ENCODE results near the gene ARID5B. TPM values are rescaled to one million over a fixed set of nuclear protein-coding genes. Genes with fewer than 3 reads are reported as not detected.
A peak's percentile ranks its signal among the peaks of the same experiment; 100 is the strongest.

Gene ARID5B
- total and polyA plus RNA-seq, 2 of the 4 experiments (the other 2 are of a cell fraction), result 41.0 to 125 TPM

- CTCF ChIA-PET, result interaction anchor here (1.3 kb wide), 1 partner anchor 37 kb away, joined by 4 read pairs; no protein-coding TSS in a partner anchor
- Histone ChIP-seq H2BK120ac (ENCODE audit: low read depth, low read length) (peak overlapping the region; percentile 84), H3K18ac (ENCODE audit: low read depth, low read length) (peak overlapping the region; percentile 90), H4K8ac (ENCODE audit: low read depth in 2 of 2, low read length in 2 of 2) (peak overlapping the region; percentile 36 to 75; a peak in 3 of 4 replicates), H3K79me1 (ENCODE audit: low read depth in 1 of 2, low read length in 2 of 2) (peaks cover 21 to 64% of the 10 kb centered on the region in 2 experiments), H3K4me1 (ENCODE audit: control insufficient read depth, insufficient read depth, low read length) (peaks cover 23% of the 10 kb centered on the region), H3K9ac (ENCODE audit: low read depth, low read length) (no peak overlapping the region), H3K23ac (ENCODE audit: low read depth, low read length) (peak overlapping the region; percentile 31), H2BK15ac (ENCODE audit: low read depth, low read length) (peak overlapping the region; percentile 78), H2AFZ (replicated peaks; ENCODE audit: low read length, poor library complexity) (no peak overlapping the region), H4K5ac (ENCODE audit: low read depth, low read length) (peak overlapping the region; percentile 89), H3K4me2 (ENCODE audit: low read depth, low read length) (peak overlapping the region; percentile 14), H3K14ac (replicated peaks; ENCODE audit: low read depth, low read length) (peak overlapping the region; percentile 82), H3K4ac (ENCODE audit: low read depth, low read length) (peak overlapping the region; percentile 66), H3K27me3 (ENCODE audit: control insufficient read depth, insufficient read depth, low read length) (no peaks in the 10 kb centered on the region), H2BK20ac (ENCODE audit: low read depth, low read length) (peak overlapping the region; percentile 63), H2BK5ac (ENCODE audit: low read depth, low read length, poor library complexity, severe bottlenecking) (peak overlapping the region; percentile 85), H3K9me3 (ENCODE audit: control insufficient read depth, insufficient read depth, low read length) (no peaks in the 10 kb centered on the region), H4K91ac (ENCODE audit: insufficient read depth, low read depth, low read length) (peak overlapping the region; percentile 82), H4K20me1 (ENCODE audit: insufficient read depth, low read length) (peaks cover 15% of the 10 kb centered on the region; the same call in 1 of the 2 replicates), H2AK5ac (ENCODE audit: low read depth, low read length) (peak overlapping the region; percentile 91), H3K4me3 (ENCODE audit: insufficient read depth, low read depth, low read length) (no peak overlapping the region), H3K36me3 (ENCODE audit: control insufficient read depth, insufficient read depth, low read length) (peaks cover 11% of the 10 kb centered on the region), H3K9me1 (ENCODE audit: insufficient read depth, low read length) (peaks cover 7% of the 10 kb centered on the region), H3K56ac (ENCODE audit: extremely low read depth, insufficient read depth, low read length) (peak overlapping the region; percentile 57; the same call in 1 of the 2 replicates), H2AK9ac (replicated peaks; ENCODE audit: low read depth, low read length, poor library complexity) (no peak overlapping the region), H3K27ac (ENCODE audit: insufficient read depth, low read length) (peak overlapping the region; percentile 89)
- peak; percentile 19 for ATAC-seq (ENCODE audit: low read depth)
- in situ Hi-C loops (cut with MboI; ENCODE audit: low sequenced_read_pairs) (no loop called here), intact Hi-C loops (cut with micrococcal nuclease) (loop anchor here (2.0 kb wide), 2 partner anchors 37 to 109 kb away; no protein-coding TSS in a partner anchor), dilution Hi-C loops (cut with HindIII; ENCODE audit: low sequenced_read_pairs, unreplicated experiment) (no loop called here)
- 60% methylated on average over 1 of the region's 3 CpGs; no CpG with 5 or more reads in 1 of the 2 experiments for WGBS, 2 experiments (ENCODE audit: extremely low coverage in 2 of 2, insufficient read length in 1 of 2)
- DNase-seq, result peak; percentile 35
- POLR2A ChIA-PET (ENCODE audit: unreplicated experiment), result interaction anchor here (0.5 kb wide), 1 partner anchor 1857 kb away, joined by 3 read pairs; no protein-coding TSS in a partner anchor
- no TSS peak for BruUV-seq (replicated peaks)
- TF ChIP-seq NFE2L2 (IDR thresholded peaks at IDR 0.05; ENCODE audit: low read depth, low read length), result no peak
- TF ChIP-seq CEBPB (IDR thresholded peaks at IDR 0.05; ENCODE audit: low read depth, low read length), result no peak
- TF ChIP-seq MXI1 (IDR thresholded peaks at IDR 0.05; ENCODE audit: borderline replicate concordance, low read depth, low read length), result no peak
- TF ChIP-seq MAFK (IDR thresholded peaks at IDR 0.05; ENCODE audit: low read depth, low read length), result no peak
- no peak for TF ChIP-seq BHLHE40 (IDR thresholded peaks at IDR 0.05; ENCODE audit: low read depth, low read length)
- TF ChIP-seq, protein P1, sequence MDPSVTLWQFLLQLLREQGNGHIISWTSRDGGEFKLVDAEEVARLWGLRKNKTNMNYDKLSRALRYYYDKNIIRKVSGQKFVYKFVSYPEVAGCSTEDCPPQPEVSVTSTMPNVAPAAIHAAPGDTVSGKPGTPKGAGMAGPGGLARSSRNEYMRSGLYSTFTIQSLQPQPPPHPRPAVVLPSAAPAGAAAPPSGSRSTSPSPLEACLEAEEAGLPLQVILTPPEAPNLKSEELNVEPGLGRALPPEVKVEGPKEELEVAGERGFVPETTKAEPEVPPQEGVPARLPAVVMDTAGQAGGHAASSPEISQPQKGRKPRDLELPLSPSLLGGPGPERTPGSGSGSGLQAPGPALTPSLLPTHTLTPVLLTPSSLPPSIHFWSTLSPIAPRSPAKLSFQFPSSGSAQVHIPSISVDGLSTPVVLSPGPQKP (IDR thresholded peaks at IDR 0.05; ENCODE audit: borderline replicate concordance, low read depth, low read length), result no peak
- TF ChIP-seq RCOR1 (IDR thresholded peaks at IDR 0.05; ENCODE audit: insufficient replicate concordance, low read length), result no peak
- TF ChIP-seq SMC3 (IDR thresholded peaks at IDR 0.05; ENCODE audit: low read depth, low read length), result no peak
- TF ChIP-seq CHD1 (IDR thresholded peaks at IDR 0.05; ENCODE audit: low read depth, low read length), result no peak
- TF ChIP-seq FOS (IDR thresholded peaks at IDR 0.05; ENCODE audit: low read depth, low read length), result no peak; the same call in 1 of the 2 replicates
- TF ChIP-seq RAD21 (IDR thresholded peaks at IDR 0.05; ENCODE audit: low read length), result no peak
- no peak for TF ChIP-seq POLR2A (IDR thresholded peaks at IDR 0.05; ENCODE audit: low read depth, low read length)
- TF ChIP-seq RFX5 (IDR thresholded peaks at IDR 0.05; ENCODE audit: low read depth, low read length), result no peak
- TF ChIP-seq, protein P2, sequence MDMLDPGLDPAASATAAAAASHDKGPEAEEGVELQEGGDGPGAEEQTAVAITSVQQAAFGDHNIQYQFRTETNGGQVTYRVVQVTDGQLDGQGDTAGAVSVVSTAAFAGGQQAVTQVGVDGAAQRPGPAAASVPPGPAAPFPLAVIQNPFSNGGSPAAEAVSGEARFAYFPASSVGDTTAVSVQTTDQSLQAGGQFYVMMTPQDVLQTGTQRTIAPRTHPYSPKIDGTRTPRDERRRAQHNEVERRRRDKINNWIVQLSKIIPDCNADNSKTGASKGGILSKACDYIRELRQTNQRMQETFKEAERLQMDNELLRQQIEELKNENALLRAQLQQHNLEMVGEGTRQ (IDR thresholded peaks at IDR 0.05; ENCODE audit: low read depth, low read length), result no peak
- TF ChIP-seq, protein P3, sequence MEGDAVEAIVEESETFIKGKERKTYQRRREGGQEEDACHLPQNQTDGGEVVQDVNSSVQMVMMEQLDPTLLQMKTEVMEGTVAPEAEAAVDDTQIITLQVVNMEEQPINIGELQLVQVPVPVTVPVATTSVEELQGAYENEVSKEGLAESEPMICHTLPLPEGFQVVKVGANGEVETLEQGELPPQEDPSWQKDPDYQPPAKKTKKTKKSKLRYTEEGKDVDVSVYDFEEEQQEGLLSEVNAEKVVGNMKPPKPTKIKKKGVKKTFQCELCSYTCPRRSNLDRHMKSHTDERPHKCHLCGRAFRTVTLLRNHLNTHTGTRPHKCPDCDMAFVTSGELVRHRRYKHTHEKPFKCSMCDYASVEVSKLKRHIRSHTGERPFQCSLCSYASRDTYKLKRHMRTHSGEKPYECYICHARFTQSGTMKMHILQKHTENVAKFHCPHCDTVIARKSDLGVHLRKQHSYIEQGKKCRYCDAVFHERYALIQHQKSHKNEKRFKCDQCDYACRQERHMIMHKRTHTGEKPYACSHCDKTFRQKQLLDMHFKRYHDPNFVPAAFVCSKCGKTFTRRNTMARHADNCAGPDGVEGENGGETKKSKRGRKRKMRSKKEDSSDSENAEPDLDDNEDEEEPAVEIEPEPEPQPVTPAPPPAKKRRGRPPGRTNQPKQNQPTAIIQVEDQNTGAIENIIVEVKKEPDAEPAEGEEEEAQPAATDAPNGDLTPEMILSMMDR (conservative IDR thresholded peaks at IDR 0.05; ENCODE audit: low read depth, low read length), result no peak
- no peak for TF ChIP-seq MAZ (IDR thresholded peaks at IDR 0.05; ENCODE audit: borderline replicate concordance, low read depth, low read length)
Observed at GRCh38 chr10:61939902-61940301, 38.4 kb downstream of the ARID5B start.
